Liver (tissue), 9 donors: Measurements from ENCODE around the gene LSM14B. TPM values are rescaled to one million over a fixed set of nuclear protein-coding genes. Genes with fewer than 3 reads are reported as not detected.

Experiments
- DNase-seq: peaks from one replicate; pipeline ENCODE4 v3.0.0-alpha.2; 2017; ENCODE audit warnings: low spot score
- H3K27ac ChIP-seq, 2 donors: one replicate each; pipeline ENCODE4 v1.7.0; 2013; ENCODE audit warnings: inconsistent platforms in 2 of 2, low read length in 2 of 2, control low read depth in 1 of 2, low read depth in 1 of 2, mild to moderate bottlenecking in 1 of 2
- H3K27me3 ChIP-seq, 4 donors: one replicate each; pipeline versions ENCODE4 v1.6.1 to v1.7.0; 2013; ENCODE audit warnings: low read length in 3 of 4, inconsistent platforms in 1 of 4, mild to moderate bottlenecking in 1 of 4, moderate library complexity in 1 of 4; ENCODE audit not compliant: control insufficient read depth in 4 of 4, insufficient read depth in 4 of 4
- H3K36me3 ChIP-seq, 4 donors: one replicate each; pipeline versions ENCODE4 v1.6.1 to v1.7.0; 2013; ENCODE audit warnings: low read length in 3 of 4, mild to moderate bottlenecking in 3 of 4, low read depth in 1 of 4, moderate library complexity in 1 of 4; ENCODE audit not compliant: control insufficient read depth in 4 of 4, insufficient read depth in 3 of 4
- H3K4me1 ChIP-seq, 4 donors: one replicate each; pipeline versions ENCODE4 v1.6.1 to v1.7.0; 2013; ENCODE audit warnings: low read length in 3 of 4, mild to moderate bottlenecking in 3 of 4, moderate library complexity in 1 of 4; ENCODE audit not compliant: control insufficient read depth in 4 of 4, insufficient read depth in 4 of 4
- H3K4me3 ChIP-seq, 3 donors: one replicate each; pipeline versions ENCODE4 v1.6.1 to v1.7.0; 2013; ENCODE audit warnings: low read length in 3 of 3, control low read depth in 1 of 3, low read depth in 1 of 3, mild to moderate bottlenecking in 1 of 3
- H3K9ac ChIP-seq, 2 donors: one replicate each; pipeline ENCODE4 v1.7.0; 2013; ENCODE audit warnings: low read length in 2 of 2, mild to moderate bottlenecking in 2 of 2, moderate library complexity in 2 of 2, control low read depth in 1 of 2, low read depth in 1 of 2
- H3K9me3 ChIP-seq, 4 donors: one replicate each; pipeline versions ENCODE4 v1.6.1 to v1.7.0; 2013; ENCODE audit warnings: low read length in 3 of 4; ENCODE audit not compliant: control insufficient read depth in 4 of 4
- EGR1 ChIP-seq, 2 donors: IDR thresholded peaks; 2 replicates each; pipeline ENCODE4 v1.6.1; 2016 to 2018; ENCODE audit warnings: antibody characterized with exemption in 2 of 2, low read depth in 2 of 2
- FOXA1 ChIP-seq: IDR thresholded peaks from 2 replicates; pipeline ENCODE4 v1.6.1; 2016; ENCODE audit warnings: antibody characterized with exemption
- FOXA2 ChIP-seq: IDR thresholded peaks from 2 replicates; pipeline ENCODE4 v1.6.1; 2016; ENCODE audit warnings: antibody characterized with exemption
- GABPA ChIP-seq, 2 donors: IDR thresholded peaks in 1 of 2; conservative IDR thresholded peaks in 1 of 2; 2 replicates each; pipeline ENCODE4 v1.6.1; 2016; ENCODE audit warnings: antibody characterized with exemption in 2 of 2, mild to moderate bottlenecking in 1 of 2, moderate library complexity in 1 of 2
- HNF4A ChIP-seq, 2 donors: conservative IDR thresholded peaks; 2 replicates each; pipeline ENCODE4 v1.6.1; 2016; ENCODE audit warnings: antibody characterized with exemption in 2 of 2, mild to moderate bottlenecking in 2 of 2
- HNF4G ChIP-seq: IDR thresholded peaks from 2 replicates; pipeline ENCODE4 v1.6.1; 2016; ENCODE audit warnings: antibody characterized with exemption
- JUND ChIP-seq, 2 donors: IDR thresholded peaks; 2 replicates each; pipeline ENCODE4 v1.6.1; 2016; ENCODE audit warnings: antibody characterized with exemption in 2 of 2
- NR2F2 ChIP-seq: IDR thresholded peaks from 2 replicates; pipeline ENCODE4 v1.6.1; 2016; ENCODE audit warnings: antibody characterized with exemption
- RAD21 ChIP-seq, 2 donors: IDR thresholded peaks; 2 replicates each; pipeline ENCODE4 v1.6.1; 2016; ENCODE audit warnings: antibody characterized with exemption in 2 of 2, mild to moderate bottlenecking in 2 of 2
- RXRA ChIP-seq, 2 donors: IDR thresholded peaks; 2 replicates each; pipeline ENCODE4 v1.6.1; 2017 to 2018; ENCODE audit warnings: antibody characterized with exemption in 2 of 2, mild to moderate bottlenecking in 1 of 2
- SP1 ChIP-seq: IDR thresholded peaks from 2 replicates; pipeline ENCODE4 v1.6.1; 2018; ENCODE audit warnings: antibody characterized with exemption, mild to moderate bottlenecking
- TAF1 ChIP-seq: conservative IDR thresholded peaks from 2 replicates; pipeline ENCODE4 v1.6.1; 2016; ENCODE audit warnings: antibody characterized with exemption, mild to moderate bottlenecking
- YY1 ChIP-seq: IDR thresholded peaks from 2 replicates; pipeline ENCODE4 v1.6.1; 2016; ENCODE audit warnings: antibody characterized with exemption, mild to moderate bottlenecking
- WGBS: extraction: QIAGEN DNeasy Blood & Tissue Kit; methylation state at CpG from one replicate; pipeline ENCODE4 v1.1.7; 2013; 5-methylcytosine and 5-hydroxymethylcytosine counted together
- polyA plus RNA-seq, 2 donors: library from polyadenylated mRNA; stranded (reverse) in 1 of 2; unstranded in 1 of 2; fragments of 200-250 nt in 1 of 2; fragments of >200 nt in 1 of 2; fragmentation: Nextera tagmentation in 1 of 2; extraction: Ambion mirVana in 1 of 2; gene quantifications; one replicate each; pipeline versions ENCODE4 v1.2.1 to v1.2.3, GENCODE V29; 2013 to 2015
- total RNA-seq, 2 donors: library from RNA; depleted of rRNA; stranded (reverse); fragments of >200 nt; gene quantifications; one replicate each; pipeline ENCODE4 v1.2.3, GENCODE V29; 2014
- TF ChIP-seq, protein P1 (sequence below): fragments of 150-350 bp; IDR thresholded peaks from 2 replicates; pipeline ENCODE4 v1.5.1; 2017; ENCODE audit warnings: improper control_type of control experiment, low read depth, low read length; ENCODE audit not compliant: missing input control
- TF ChIP-seq, protein P2 (sequence below): IDR thresholded peaks from 2 replicates; pipeline ENCODE4 v1.6.1; 2016; ENCODE audit warnings: antibody characterized with exemption
- TF ChIP-seq, protein P3 (sequence below): IDR thresholded peaks from 2 replicates; pipeline ENCODE4 v1.6.1; 2016; ENCODE audit warnings: antibody characterized with exemption
- TF ChIP-seq, protein P4 (sequence below): IDR thresholded peaks from 2 replicates; pipeline ENCODE4 v1.6.1; 2016; ENCODE audit warnings: antibody characterized with exemption, mild to moderate bottlenecking
- donor health status: healthy.
- donor health status: healthy.
- donor health status: healthy.
- donor health status: healthy.
- donor health status: healthy.

Gene LSM14B
- total and polyA plus RNA-seq, 4 donors: 0.99 to 15.9 (median 13.3) TPM

DNA sequence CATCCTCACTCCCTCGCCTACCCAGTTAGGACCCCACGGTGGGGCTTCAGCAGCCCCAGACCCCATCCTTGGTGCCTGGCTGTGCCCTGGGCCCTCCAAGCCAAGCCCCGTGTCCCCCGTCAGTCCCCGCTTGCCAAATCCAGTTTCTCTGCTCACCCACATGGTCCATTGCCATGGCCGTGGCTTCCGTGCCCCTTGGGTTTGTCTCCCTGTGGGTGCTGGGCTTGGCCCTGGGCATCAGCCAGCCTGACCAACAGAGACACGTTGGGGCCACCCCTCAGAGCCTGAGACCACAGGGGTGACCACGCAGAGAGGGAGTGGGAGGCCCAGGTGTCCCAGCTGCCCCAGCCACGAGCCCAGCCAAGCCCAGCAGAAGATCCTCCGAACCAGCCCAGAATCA lies 28.9 kb downstream of the LSM14B start:
- no peak overlapping the region for H3K4me3 ChIP-seq
- H3K9ac ChIP-seq: peak overlapping the region in 1 of 2 donors; percentile 6
- peaks cover 17 to 71% (median 61%) of the 10 kb centered on the region in 4 donors for H3K4me1 ChIP-seq
- H3K27ac ChIP-seq: no peak overlapping the region
- 92% methylated on average over 11 of the region's 11 CpGs for WGBS
- TF ChIP-seq TAF1 (no peak), NR2F2 (no peak), HNF4G (no peak)
- TF ChIP-seq, protein P1, sequence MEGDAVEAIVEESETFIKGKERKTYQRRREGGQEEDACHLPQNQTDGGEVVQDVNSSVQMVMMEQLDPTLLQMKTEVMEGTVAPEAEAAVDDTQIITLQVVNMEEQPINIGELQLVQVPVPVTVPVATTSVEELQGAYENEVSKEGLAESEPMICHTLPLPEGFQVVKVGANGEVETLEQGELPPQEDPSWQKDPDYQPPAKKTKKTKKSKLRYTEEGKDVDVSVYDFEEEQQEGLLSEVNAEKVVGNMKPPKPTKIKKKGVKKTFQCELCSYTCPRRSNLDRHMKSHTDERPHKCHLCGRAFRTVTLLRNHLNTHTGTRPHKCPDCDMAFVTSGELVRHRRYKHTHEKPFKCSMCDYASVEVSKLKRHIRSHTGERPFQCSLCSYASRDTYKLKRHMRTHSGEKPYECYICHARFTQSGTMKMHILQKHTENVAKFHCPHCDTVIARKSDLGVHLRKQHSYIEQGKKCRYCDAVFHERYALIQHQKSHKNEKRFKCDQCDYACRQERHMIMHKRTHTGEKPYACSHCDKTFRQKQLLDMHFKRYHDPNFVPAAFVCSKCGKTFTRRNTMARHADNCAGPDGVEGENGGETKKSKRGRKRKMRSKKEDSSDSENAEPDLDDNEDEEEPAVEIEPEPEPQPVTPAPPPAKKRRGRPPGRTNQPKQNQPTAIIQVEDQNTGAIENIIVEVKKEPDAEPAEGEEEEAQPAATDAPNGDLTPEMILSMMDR: no peak
- TF ChIP-seq, protein P2, sequence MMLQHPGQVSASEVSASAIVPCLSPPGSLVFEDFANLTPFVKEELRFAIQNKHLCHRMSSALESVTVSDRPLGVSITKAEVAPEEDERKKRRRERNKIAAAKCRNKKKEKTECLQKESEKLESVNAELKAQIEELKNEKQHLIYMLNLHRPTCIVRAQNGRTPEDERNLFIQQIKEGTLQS: no peak
- H3K9me3 ChIP-seq: no peaks in the 10 kb centered on the region
- no peak for DNase-seq
- H3K27me3 ChIP-seq: no peaks in the 10 kb centered on the region
- peaks cover 0 to 5% (median 1%) of the 10 kb centered on the region in 4 donors for H3K36me3 ChIP-seq

DNA sequence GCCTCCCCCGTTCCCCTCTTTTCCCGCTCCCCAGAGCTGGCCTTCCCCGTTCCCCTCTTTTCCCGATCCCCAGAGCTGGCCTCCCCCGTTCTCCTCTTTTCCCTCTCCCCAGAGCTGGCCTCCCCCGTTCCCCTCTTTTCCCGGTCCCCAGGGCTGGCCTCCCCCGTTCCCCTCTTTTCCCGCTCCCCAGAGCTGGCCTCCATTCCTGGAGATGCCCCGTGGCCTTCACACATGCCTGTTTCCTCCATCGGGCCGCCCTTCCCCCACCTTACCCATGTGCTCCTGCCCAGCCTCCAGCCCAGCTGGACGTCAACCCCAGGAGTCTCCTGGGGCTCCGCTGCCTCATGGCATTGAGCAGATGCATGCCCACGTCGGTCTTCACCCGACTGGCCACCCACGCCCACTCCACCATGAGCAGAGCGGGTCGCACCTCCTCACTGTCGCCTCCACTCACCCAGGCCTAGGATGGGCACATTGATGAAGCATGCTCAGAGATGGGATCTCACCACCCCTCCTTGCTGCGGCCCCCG lies 29.6 kb downstream of the LSM14B start:
- Histone ChIP-seq H3K27ac (no peak overlapping the region), H3K27me3 (no peaks in the 10 kb centered on the region), H3K36me3 (peaks cover 0 to 5% (median 1%) of the 10 kb centered on the region in 4 donors), H3K4me1 (peaks cover 15 to 72% (median 63%) of the 10 kb centered on the region in 4 donors), H3K9ac (no peak overlapping the region), H3K4me3 (no peak overlapping the region), H3K9me3 (no peaks in the 10 kb centered on the region)
- no peak for TF ChIP-seq HNF4G
- no peak for TF ChIP-seq SP1
- TF ChIP-seq RAD21 (IDR thresholded peaks at IDR 0.05): no peak
- no peak for TF ChIP-seq HNF4A (conservative IDR thresholded peaks at IDR 0.05)
- no peak for TF ChIP-seq NR2F2
- no peak for TF ChIP-seq YY1
- TF ChIP-seq TAF1: no peak
- TF ChIP-seq JUND (IDR thresholded peaks at IDR 0.05): no peak
- TF ChIP-seq EGR1 (IDR thresholded peaks at IDR 0.05; ENCODE audit: low read depth in 2 of 2): no peak
- no peak for TF ChIP-seq FOXA2
- TF ChIP-seq, protein P3, sequence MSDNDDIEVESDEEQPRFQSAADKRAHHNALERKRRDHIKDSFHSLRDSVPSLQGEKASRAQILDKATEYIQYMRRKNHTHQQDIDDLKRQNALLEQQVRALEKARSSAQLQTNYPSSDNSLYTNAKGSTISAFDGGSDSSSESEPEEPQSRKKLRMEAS: no peak
- TF ChIP-seq, protein P2: no peak
- TF ChIP-seq FOXA1: no peak
- WGBS: 90% methylated on average over 23 of the region's 23 CpGs
- no peak for DNase-seq

DNA sequence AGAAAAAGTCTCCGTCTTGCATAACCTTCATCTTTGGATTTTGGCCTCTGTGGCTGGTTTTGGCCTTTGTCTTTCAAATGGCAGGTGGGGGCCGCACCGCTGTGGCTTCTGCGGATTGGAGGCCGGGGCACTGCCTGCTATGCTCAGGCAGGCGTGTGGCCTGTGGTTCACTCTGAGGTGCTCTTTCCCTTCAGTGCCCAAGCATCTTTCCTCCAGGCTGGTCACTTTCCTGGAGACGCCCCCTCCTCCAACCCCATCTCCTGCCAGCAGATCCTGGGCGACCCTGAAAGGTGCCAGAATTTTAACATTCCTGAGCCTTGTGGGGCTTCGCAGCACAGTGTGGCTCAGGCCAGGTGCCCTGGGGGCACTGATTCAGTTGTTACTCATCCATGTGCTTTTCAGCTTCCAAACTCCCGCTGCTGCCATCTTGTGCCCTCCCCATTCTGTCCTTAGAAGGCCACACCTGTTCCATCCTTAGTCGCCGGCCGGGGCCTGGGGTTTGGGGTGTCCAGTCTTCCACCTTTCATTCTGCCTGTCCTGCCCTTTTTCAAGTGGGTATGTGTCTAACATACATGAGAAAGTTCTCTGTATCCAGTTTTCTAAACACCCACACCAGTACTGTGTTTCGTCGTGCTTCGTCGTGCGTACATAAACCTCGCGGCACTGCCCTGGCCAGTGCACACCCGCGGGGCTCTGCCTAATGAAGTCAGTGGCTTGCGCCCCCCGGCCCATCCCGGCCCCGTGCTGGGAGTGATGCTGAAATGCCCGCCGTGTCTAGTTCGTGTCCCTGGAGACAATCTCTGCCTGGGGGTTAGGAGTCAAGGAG lies 33.4 kb downstream of the LSM14B start:
- DNase-seq: peak; percentile 51
- H3K9me3 ChIP-seq: no peaks in the 10 kb centered on the region
- no peaks in the 10 kb centered on the region for H3K27me3 ChIP-seq
- H3K4me1 ChIP-seq: peaks cover 4 to 47% (median 37%) of the 10 kb centered on the region in 4 donors
- no peak overlapping the region for H3K4me3 ChIP-seq
- H3K9ac ChIP-seq: peak overlapping the region in 1 of 2 donors; percentile 34
- peak overlapping the region; percentile 62 to 69 for H3K27ac ChIP-seq
- 73% methylated on average over 29 of the region's 29 CpGs for WGBS
- H3K36me3 ChIP-seq: peaks cover 0 to 13% (median 1%) of the 10 kb centered on the region in 4 donors
- TF ChIP-seq SP1 (peak; percentile 63), GABPA (IDR thresholded peaks at IDR 0.05 in 1 of 2, conservative IDR thresholded peaks at IDR 0.05 in 1 of 2) (peak in 1 of 2 donors; percentile 18), YY1 (peak; percentile 53), NR2F2 (no peak), RXRA (IDR thresholded peaks at IDR 0.05) (peak; percentile 55 to 80), EGR1 (IDR thresholded peaks at IDR 0.05; ENCODE audit: low read depth in 2 of 2) (no peak), FOXA2 (no peak), HNF4A (conservative IDR thresholded peaks at IDR 0.05) (peak; percentile 86 to 92)
- TF ChIP-seq, protein P2: no peak
- TF ChIP-seq, protein P3: no peak
- TF ChIP-seq, protein P4, sequence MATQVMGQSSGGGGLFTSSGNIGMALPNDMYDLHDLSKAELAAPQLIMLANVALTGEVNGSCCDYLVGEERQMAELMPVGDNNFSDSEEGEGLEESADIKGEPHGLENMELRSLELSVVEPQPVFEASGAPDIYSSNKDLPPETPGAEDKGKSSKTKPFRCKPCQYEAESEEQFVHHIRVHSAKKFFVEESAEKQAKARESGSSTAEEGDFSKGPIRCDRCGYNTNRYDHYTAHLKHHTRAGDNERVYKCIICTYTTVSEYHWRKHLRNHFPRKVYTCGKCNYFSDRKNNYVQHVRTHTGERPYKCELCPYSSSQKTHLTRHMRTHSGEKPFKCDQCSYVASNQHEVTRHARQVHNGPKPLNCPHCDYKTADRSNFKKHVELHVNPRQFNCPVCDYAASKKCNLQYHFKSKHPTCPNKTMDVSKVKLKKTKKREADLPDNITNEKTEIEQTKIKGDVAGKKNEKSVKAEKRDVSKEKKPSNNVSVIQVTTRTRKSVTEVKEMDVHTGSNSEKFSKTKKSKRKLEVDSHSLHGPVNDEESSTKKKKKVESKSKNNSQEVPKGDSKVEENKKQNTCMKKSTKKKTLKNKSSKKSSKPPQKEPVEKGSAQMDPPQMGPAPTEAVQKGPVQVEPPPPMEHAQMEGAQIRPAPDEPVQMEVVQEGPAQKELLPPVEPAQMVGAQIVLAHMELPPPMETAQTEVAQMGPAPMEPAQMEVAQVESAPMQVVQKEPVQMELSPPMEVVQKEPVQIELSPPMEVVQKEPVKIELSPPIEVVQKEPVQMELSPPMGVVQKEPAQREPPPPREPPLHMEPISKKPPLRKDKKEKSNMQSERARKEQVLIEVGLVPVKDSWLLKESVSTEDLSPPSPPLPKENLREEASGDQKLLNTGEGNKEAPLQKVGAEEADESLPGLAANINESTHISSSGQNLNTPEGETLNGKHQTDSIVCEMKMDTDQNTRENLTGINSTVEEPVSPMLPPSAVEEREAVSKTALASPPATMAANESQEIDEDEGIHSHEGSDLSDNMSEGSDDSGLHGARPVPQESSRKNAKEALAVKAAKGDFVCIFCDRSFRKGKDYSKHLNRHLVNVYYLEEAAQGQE: peak; percentile 27
